Measurements from ENCODE around the gene CACNA1C.

DNA sequence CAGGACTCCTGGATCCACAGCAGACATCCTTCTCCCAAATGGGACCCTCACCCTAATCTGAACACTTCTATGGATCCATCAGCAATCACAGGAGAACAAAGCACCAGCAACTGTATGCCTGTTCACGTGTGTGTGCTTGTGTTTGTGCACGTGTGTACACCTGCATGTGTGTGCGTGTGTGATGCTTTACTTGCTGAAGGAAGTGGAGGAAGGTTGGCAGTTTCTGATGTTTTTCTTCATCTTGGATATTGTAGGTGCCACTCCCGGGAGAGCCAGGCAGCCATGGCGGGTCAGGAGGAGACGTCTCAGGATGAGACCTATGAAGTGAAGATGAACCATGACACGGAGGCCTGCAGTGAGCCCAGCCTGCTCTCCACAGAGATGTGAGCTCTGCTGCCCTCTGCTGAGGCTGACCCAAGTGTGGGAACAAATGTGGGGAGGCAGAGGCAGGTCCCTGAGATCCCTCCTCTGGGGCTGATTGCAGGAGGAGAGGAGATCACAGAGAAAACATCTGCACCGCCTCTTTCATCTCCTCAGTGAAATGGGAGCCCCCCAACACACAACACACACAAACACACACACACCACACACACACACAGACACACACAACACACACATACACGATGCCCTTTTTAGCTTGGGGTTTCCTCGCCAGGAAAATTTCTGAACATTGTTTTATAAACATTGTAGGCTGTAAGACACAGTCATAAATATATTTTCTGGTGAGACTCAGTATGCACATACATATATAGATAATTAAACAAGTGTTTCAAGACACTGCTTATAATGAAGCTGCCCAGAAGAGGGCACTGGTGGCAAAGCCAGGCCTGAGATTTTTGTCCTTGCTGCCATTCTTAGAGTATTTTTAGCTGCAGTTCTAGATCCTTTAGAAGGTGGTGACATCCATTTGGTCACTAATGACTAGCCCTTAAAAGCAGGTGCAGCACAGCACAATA lies 629.8 kb downstream of the CACNA1C start:
- no peak for TF ChIP-seq POLR2A (IDR thresholded peaks at IDR 0.05)
- TF ChIP-seq, protein P1, sequence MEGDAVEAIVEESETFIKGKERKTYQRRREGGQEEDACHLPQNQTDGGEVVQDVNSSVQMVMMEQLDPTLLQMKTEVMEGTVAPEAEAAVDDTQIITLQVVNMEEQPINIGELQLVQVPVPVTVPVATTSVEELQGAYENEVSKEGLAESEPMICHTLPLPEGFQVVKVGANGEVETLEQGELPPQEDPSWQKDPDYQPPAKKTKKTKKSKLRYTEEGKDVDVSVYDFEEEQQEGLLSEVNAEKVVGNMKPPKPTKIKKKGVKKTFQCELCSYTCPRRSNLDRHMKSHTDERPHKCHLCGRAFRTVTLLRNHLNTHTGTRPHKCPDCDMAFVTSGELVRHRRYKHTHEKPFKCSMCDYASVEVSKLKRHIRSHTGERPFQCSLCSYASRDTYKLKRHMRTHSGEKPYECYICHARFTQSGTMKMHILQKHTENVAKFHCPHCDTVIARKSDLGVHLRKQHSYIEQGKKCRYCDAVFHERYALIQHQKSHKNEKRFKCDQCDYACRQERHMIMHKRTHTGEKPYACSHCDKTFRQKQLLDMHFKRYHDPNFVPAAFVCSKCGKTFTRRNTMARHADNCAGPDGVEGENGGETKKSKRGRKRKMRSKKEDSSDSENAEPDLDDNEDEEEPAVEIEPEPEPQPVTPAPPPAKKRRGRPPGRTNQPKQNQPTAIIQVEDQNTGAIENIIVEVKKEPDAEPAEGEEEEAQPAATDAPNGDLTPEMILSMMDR (IDR thresholded peaks at IDR 0.05), result peak in 1 of 3 donors; percentile 15
